Measurements from ENCODE around the gene OR51G1.
"Not testable (repeated sequence)": the region's sequence is repeated elsewhere in the genome, so short reads cannot be mapped to it uniquely, and the experiment has no call there.

OR51G1 gene

GRCh38 chr11:4924239-4924638 lies at the start of gene OR51G1:
Gene OR51G1, minus strand, starts transcription at chr11:4924339. Its CDS starts 0 bp downstream, at chr11:4924339.
- no peak for DNase-seq

GRCh38 chr11:4962816-4963215 lies 38.7 kb upstream of the OR51G1 start:
- DNase-seq: no peak

- no peak for DNase-seq
Measured at GRCh38 chr11:4960877-4961276, 36.7 kb upstream of the OR51G1 start.

GRCh38 chr11:4957396-4957795 lies 33.3 kb upstream of the OR51G1 start:
- no peak for DNase-seq

GRCh38 chr11:4955613-4956012 lies 31.5 kb upstream of the OR51G1 start, which contains the start of gene OR51A2:
Gene OR51A2, minus strand, starts transcription at chr11:4955713. Its CDS starts 0 bp downstream, at chr11:4955713.
- DNase-seq: not testable (repeated sequence)

- no peak for DNase-seq
Measured at GRCh38 chr11:4947505-4947904, 23.4 kb upstream of the OR51G1 start, which contains the start of gene OR51A4. Gene OR51A4, minus strand, starts transcription at chr11:4947605. Its CDS starts 505 bp downstream, at chr11:4947100.

GRCh38 chr11:4936745-4937144 lies 12.6 kb upstream of the OR51G1 start:
- DNase-seq: no peak

GRCh38 chr11:4932751-4933150 lies 8.6 kb upstream of the OR51G1 start:
- no peak for DNase-seq

- no peak for DNase-seq
Measured at GRCh38 chr11:4926608-4927007, 2.5 kb upstream of the OR51G1 start.

- no peak for DNase-seq
Measured at GRCh38 chr11:4922304-4922703, 1.8 kb downstream of the OR51G1 start.

GRCh38 chr11:4921796-4922195 lies 2.3 kb downstream of the OR51G1 start:
- no peak for DNase-seq

- no peak for DNase-seq
Measured at GRCh38 chr11:4919250-4919649, 4.9 kb downstream of the OR51G1 start, which contains the start of gene OR51G2. Gene OR51G2, minus strand, starts transcription at chr11:4919350. Its CDS starts 3,687 bp downstream, at chr11:4915663.

- DNase-seq: no peak
Measured at GRCh38 chr11:4916581-4916980, 7.6 kb downstream of the OR51G1 start.

- no peak for DNase-seq
Measured at GRCh38 chr11:4903484-4903883, 20.7 kb downstream of the OR51G1 start, which contains the start of gene OR51A7. Gene OR51A7, plus strand, starts transcription at chr11:4903783. Its CDS starts 3,587 bp downstream, at chr11:4907370.

- no peak for DNase-seq
Measured at GRCh38 chr11:4891996-4892640, 32.0 kb downstream of the OR51G1 start.

GRCh38 chr11:4890279-4890678 lies 33.9 kb downstream of the OR51G1 start:
- no peak for DNase-seq

GRCh38 chr11:4887591-4887990 lies 36.5 kb downstream of the OR51G1 start:
- DNase-seq: no peak

GRCh38 chr11:4886186-4886585 lies 38.0 kb downstream of the OR51G1 start:
- no peak for DNase-seq

GRCh38 chr11:4884361-4884760 lies 39.8 kb downstream of the OR51G1 start:
- no peak for DNase-seq

GRCh38 chr11:4882543-4882942 lies 41.6 kb downstream of the OR51G1 start:
- DNase-seq: no peak

- DNase-seq: no peak
Measured at GRCh38 chr11:4881860-4882500, 42.2 kb downstream of the OR51G1 start, which contains the start of gene OR51T1. Gene OR51T1, plus strand, starts transcription at chr11:4881900. Its CDS starts 0 bp downstream, at chr11:4881900.

GRCh38 chr11:4881188-4881587 lies 43.0 kb downstream of the OR51G1 start:
- no peak for DNase-seq
